IMR-90 (cell line): ENCODE results near the gene DESI2. TPM values are rescaled to one million over a fixed set of nuclear protein-coding genes. Genes with fewer than 3 reads are reported as not detected.

Experiments used
- ATAC-seq: fragments of 200-7000 bp; cut with Tn5 transposase; 2 replicates; pipeline ENCODE4 v1.9.1; 2020; ENCODE audit warnings: low read depth, mild to moderate bottlenecking, moderate library complexity
- BruUV-seq: library from RNA; stranded (reverse); fragments of 400-500 nt; replicated peaks from 2 replicates; lab custom pipeline; 2021; lab: Mats Ljungman, UMichigan
- CTCF ChIA-PET: fragments of 300-600 bp; formaldehyde crosslinking; extraction: SDS; loops from one replicate; lab custom pipeline; 2021; ENCODE audit warnings: antibody characterized with exemption; lab: Yijun Ruan, JAX
- POLR2A ChIA-PET: fragments of 300-600 bp; sonication (Branson Sonifier 250); formaldehyde crosslinking; loops from one replicate; lab custom pipeline; 2022; ENCODE audit warnings: antibody characterized with exemption; ENCODE audit not compliant: unreplicated experiment; lab: Charles Lee
- DNase-seq: peaks from one replicate; pipeline ENCODE4 v3.0.0; 2013
- H2AFZ ChIP-seq: replicated peaks from 2 replicates; pipeline ENCODE3; 2013; ENCODE audit warnings: low read length, mild to moderate bottlenecking; ENCODE audit not compliant: poor library complexity
- H2AK5ac ChIP-seq: 2 replicates; pipeline ENCODE4 v1.6.1; 2013; ENCODE audit warnings: low read depth, low read length, inconsistent platforms
- H2AK9ac ChIP-seq: replicated peaks from 2 replicates; pipeline ENCODE3; 2013; ENCODE audit warnings: mild to moderate bottlenecking, low read depth, low read length, moderate library complexity; ENCODE audit not compliant: poor library complexity
- H2BK120ac ChIP-seq: 2 replicates; pipeline ENCODE4 v1.6.1; 2013; ENCODE audit warnings: low read depth, low read length, inconsistent platforms
- H2BK15ac ChIP-seq: 3 replicates; pipeline ENCODE4 v1.6.1; 2013; ENCODE audit warnings: low read depth, low read length, inconsistent platforms
- H2BK20ac ChIP-seq: 2 replicates; pipeline ENCODE4 v1.6.1; 2013; ENCODE audit warnings: low read depth, mild to moderate bottlenecking, inconsistent platforms, low read length, moderate library complexity
- H2BK5ac ChIP-seq: 2 replicates; pipeline ENCODE4 v1.6.1; 2013; ENCODE audit warnings: mild to moderate bottlenecking, low read depth, low read length, inconsistent platforms; ENCODE audit not compliant: poor library complexity, severe bottlenecking
- H3K14ac ChIP-seq: replicated peaks from 2 replicates; pipeline ENCODE4 v1.6.1; 2013; ENCODE audit warnings: low read depth, low read length, inconsistent platforms
- H3K18ac ChIP-seq: 2 replicates; pipeline ENCODE4 v1.6.1; 2013; ENCODE audit warnings: low read depth, low read length, control low read depth
- H3K23ac ChIP-seq: 2 replicates; pipeline ENCODE4 v1.6.1; 2013; ENCODE audit warnings: low read depth, low read length, inconsistent platforms
- H3K27ac ChIP-seq: 2 replicates; pipeline ENCODE4 v1.5.1; 2013; ENCODE audit warnings: mild to moderate bottlenecking, control low read depth, low read length; ENCODE audit not compliant: insufficient read depth
- H3K27me3 ChIP-seq: 2 replicates; pipeline ENCODE4 v1.6.1; 2013; ENCODE audit warnings: low read length; ENCODE audit not compliant: control insufficient read depth, insufficient read depth
- H3K36me3 ChIP-seq: 2 replicates; pipeline ENCODE4 v1.6.1; 2013; ENCODE audit warnings: low read length, mixed read lengths; ENCODE audit not compliant: control insufficient read depth, insufficient read depth
- H3K4ac ChIP-seq: 2 replicates; pipeline ENCODE4 v1.6.1; 2013; ENCODE audit warnings: low read depth, low read length, inconsistent platforms
- H3K4me1 ChIP-seq: 2 replicates; pipeline ENCODE4 v1.6.1; 2013; ENCODE audit warnings: low read length, mixed read lengths; ENCODE audit not compliant: control insufficient read depth, insufficient read depth
- H3K4me2 ChIP-seq: 2 replicates; pipeline ENCODE4 v1.6.1; 2013; ENCODE audit warnings: low read depth, mild to moderate bottlenecking, control low read depth, low read length, moderate library complexity
- H3K4me3 ChIP-seq: 2 replicates; pipeline ENCODE4 v1.5.1; 2013; ENCODE audit warnings: low read depth, mild to moderate bottlenecking, control low read depth, low read length, moderate library complexity; ENCODE audit not compliant: insufficient read depth
- H3K56ac ChIP-seq: 2 replicates; pipeline ENCODE4 v1.6.1; 2013; ENCODE audit warnings: low read length, inconsistent platforms; ENCODE audit not compliant: insufficient read depth; ENCODE audit errors: extremely low read depth
- H3K79me1 ChIP-seq, 2 experiments: 2 replicates each; pipeline ENCODE4 v1.6.1; 2013; ENCODE audit warnings: low read length in 2 of 2, inconsistent platforms in 1 of 2, low read depth in 1 of 2
- H3K9ac ChIP-seq: 2 replicates; pipeline ENCODE4 v1.6.1; 2013; ENCODE audit warnings: low read depth, low read length, control low read depth
- H3K9me1 ChIP-seq: 2 replicates; pipeline ENCODE4 v1.6.1; 2013; ENCODE audit warnings: low read length, inconsistent platforms; ENCODE audit not compliant: insufficient read depth
- H3K9me3 ChIP-seq: 2 replicates; pipeline ENCODE4 v1.6.1; 2013; ENCODE audit warnings: low read length; ENCODE audit not compliant: control insufficient read depth, insufficient read depth
- H4K20me1 ChIP-seq: 2 replicates; pipeline ENCODE4 v1.6.1; 2013; ENCODE audit warnings: low read length, inconsistent platforms; ENCODE audit not compliant: insufficient read depth
- H4K5ac ChIP-seq: 2 replicates; pipeline ENCODE4 v1.6.1; 2013; ENCODE audit warnings: mild to moderate bottlenecking, low read depth, low read length, control low read depth
- H4K8ac ChIP-seq, 2 experiments: 2 replicates each; pipeline ENCODE4 v1.6.1; 2013; ENCODE audit warnings: low read depth in 2 of 2, low read length in 2 of 2, control low read depth in 1 of 2, inconsistent platforms in 1 of 2
- H4K91ac ChIP-seq: 2 replicates; pipeline ENCODE4 v1.6.1; 2013; ENCODE audit warnings: low read depth, low read length, inconsistent platforms; ENCODE audit not compliant: insufficient read depth
- BHLHE40 ChIP-seq: fragments of 150-350 bp; IDR thresholded peaks from 2 replicates; pipeline ENCODE4 v1.6.1; 2016; ENCODE audit warnings: mild to moderate bottlenecking, low read depth, low read length
- CEBPB ChIP-seq: IDR thresholded peaks from 2 replicates; pipeline ENCODE4 v1.6.1; 2012; ENCODE audit warnings: low read depth, low read length, improper control_type of control experiment
- CHD1 ChIP-seq: IDR thresholded peaks from 2 replicates; pipeline ENCODE4 v1.6.1; 2012; ENCODE audit warnings: low read depth, low read length, improper control_type of control experiment
- FOS ChIP-seq: fragments of 150-350 bp; IDR thresholded peaks from 2 replicates; pipeline ENCODE4 v1.6.1; 2016; ENCODE audit warnings: low read depth, low read length
- MAFK ChIP-seq: IDR thresholded peaks from 2 replicates; pipeline ENCODE4 v1.6.1; 2012; ENCODE audit warnings: low read depth, low read length, improper control_type of control experiment
- MAZ ChIP-seq: IDR thresholded peaks from 2 replicates; pipeline ENCODE4 v1.6.1; 2012; ENCODE audit warnings: low read depth, mild to moderate bottlenecking, low read length, improper control_type of control experiment, moderate library complexity, borderline replicate concordance
- MXI1 ChIP-seq: IDR thresholded peaks from 2 replicates; pipeline ENCODE4 v1.6.1; 2012; ENCODE audit warnings: low read depth, mild to moderate bottlenecking, low read length, moderate library complexity, borderline replicate concordance
- NFE2L2 ChIP-seq: fragments of 150-350 bp; IDR thresholded peaks from 2 replicates; pipeline ENCODE4 v1.6.1; 2016; ENCODE audit warnings: low read depth, mild to moderate bottlenecking, low read length
- RAD21 ChIP-seq: IDR thresholded peaks from 2 replicates; pipeline ENCODE4 v1.6.1; 2012; ENCODE audit warnings: low read length, improper control_type of control experiment
- RFX5 ChIP-seq: IDR thresholded peaks from 2 replicates; pipeline ENCODE4 v1.8.0; 2012; ENCODE audit warnings: low read depth, mild to moderate bottlenecking, low read length, moderate library complexity
- SMC3 ChIP-seq: fragments of 150-350 bp; IDR thresholded peaks from 2 replicates; pipeline ENCODE4 v1.6.1; 2016; ENCODE audit warnings: low read depth, mild to moderate bottlenecking, antibody characterized with exemption, low read length, moderate library complexity
- USF2 ChIP-seq: fragments of 150-350 bp; IDR thresholded peaks from 2 replicates; pipeline ENCODE4 v1.6.1; 2017; ENCODE audit warnings: mild to moderate bottlenecking, antibody characterized with exemption, low read length, low read depth
- WGBS, 2 experiments: methylation state at CpG; one replicate each; pipeline versions ENCODE4 v1.1.5 to v1.1.7; 2013; ENCODE audit warnings: missing lambda C conversion rate in 2 of 2; ENCODE audit not compliant: insufficient read length in 1 of 2; ENCODE audit errors: extremely low coverage in 2 of 2; 5-methylcytosine and 5-hydroxymethylcytosine counted together
- dilution Hi-C: fragments of 300-500 bp; cut with HindIII; formaldehyde crosslinking; loops from one replicate; pipeline ENCODE4 v1.14.3; 2018; ENCODE audit warnings: low sequenced_read_pairs; ENCODE audit not compliant: unreplicated experiment
- in situ Hi-C: fragments of 300-500 bp; cut with MboI; formaldehyde crosslinking; loops from 3 replicates; pipeline ENCODE4 v1.14.3; 2019; ENCODE audit warnings: low sequenced_read_pairs, inconsistent platforms, mixed read lengths
- intact Hi-C: fragments of 100-400 bp; cut with micrococcal nuclease; formaldehyde crosslinking; loops from 2 replicates; pipeline ENCODE4 v1.10.0; 2022
- polyA plus RNA-seq, 3 experiments: library from polyadenylated mRNA; depleted of rRNA; stranded (reverse); fragments of >200 nt; gene quantifications; 2 replicates each; pipeline ENCODE4 v1.2.3, GENCODE V29; 2012; ENCODE audit warnings: low replicate concordance in 1 of 3
- total RNA-seq: library from RNA; depleted of rRNA; stranded (reverse); fragments of >200 nt; gene quantifications from 2 replicates; pipeline ENCODE4 v1.2.3, GENCODE V29; 2012
- TF ChIP-seq, protein P1 (sequence below): conservative IDR thresholded peaks from 2 replicates; pipeline ENCODE4 v1.5.1; 2012; ENCODE audit warnings: mild to moderate bottlenecking, low read depth, low read length, improper control_type of control experiment
- TF ChIP-seq, protein P2 (sequence below): fragments of 150-350 bp; IDR thresholded peaks from 2 replicates; pipeline ENCODE4 v1.6.1; 2016; ENCODE audit warnings: low read depth, mild to moderate bottlenecking, low read length, moderate library complexity, borderline replicate concordance

DESI2 gene
- total and polyA plus RNA-seq, 2 of the 4 experiments (the other 2 are of a cell fraction), result 19.0 to 43.6 TPM

DNA sequence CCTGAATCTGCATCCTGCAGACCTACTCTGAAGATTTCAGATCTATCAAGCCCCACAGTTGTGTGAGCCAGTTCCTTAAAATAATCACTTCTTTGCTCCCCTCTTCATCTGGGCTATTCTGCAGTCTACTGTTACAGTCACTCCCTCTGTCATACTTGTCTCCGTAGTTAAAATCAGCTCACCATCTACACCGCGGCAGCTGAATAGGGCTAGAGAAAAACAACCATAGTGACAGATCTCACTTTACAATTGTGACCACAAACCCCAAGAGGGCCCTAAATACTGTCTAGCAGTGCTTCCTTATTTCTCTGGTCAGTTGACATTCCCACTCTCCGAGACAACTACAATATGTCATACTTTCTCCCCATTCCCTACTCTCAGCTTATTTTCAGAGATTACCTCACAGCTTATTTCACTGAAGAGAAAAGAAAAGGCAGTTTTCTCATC, 12.9 kb downstream of the DESI2 start:
- in situ Hi-C loops, result no loop called here
- ATAC-seq (peak; percentile 72), DNase-seq (peak; percentile 45)
- Histone ChIP-seq H3K27ac (no peak overlapping the region), H2BK20ac (no peak overlapping the region), H3K56ac (no peak overlapping the region), H3K9me1 (peaks cover 3% of the 10 kb centered on the region; the same call in 1 of the 2 replicates), H4K20me1 (peaks cover 23% of the 10 kb centered on the region), H3K23ac (no peak overlapping the region), H4K8ac (no peak overlapping the region), H3K9ac (no peak overlapping the region), H3K79me1 (peaks cover 29 to 43% of the 10 kb centered on the region in 2 experiments), H3K4me2 (peak overlapping the region; percentile 37; the same call in 1 of the 2 replicates), H2BK120ac (no peak overlapping the region), H4K5ac (no peak overlapping the region), H3K4me3 (no peak overlapping the region), H3K9me3 (no peaks in the 10 kb centered on the region), H2BK15ac (no peak overlapping the region), H2AFZ (no peak overlapping the region), H3K36me3 (no peaks in the 10 kb centered on the region; the same call in 1 of the 2 replicates), H2AK5ac (no peak overlapping the region), H2AK9ac (no peak overlapping the region), H4K91ac (no peak overlapping the region), H3K14ac (no peak overlapping the region), H3K4ac (no peak overlapping the region), H3K18ac (no peak overlapping the region; the same call in 1 of the 2 replicates), H3K4me1 (peaks cover 2% of the 10 kb centered on the region; the same call in 1 of the 2 replicates), H3K27me3 (no peaks in the 10 kb centered on the region), H2BK5ac (no peak overlapping the region)
- intact Hi-C loops, result no loop called here
- no peak for TF ChIP-seq MAFK
- TF ChIP-seq FOS, result no peak
- no peak for TF ChIP-seq MXI1
- TF ChIP-seq RAD21, result no peak
- TF ChIP-seq CHD1, result no peak
- no peak for TF ChIP-seq MAZ
- TF ChIP-seq SMC3, result no peak
- TF ChIP-seq, protein P1, sequence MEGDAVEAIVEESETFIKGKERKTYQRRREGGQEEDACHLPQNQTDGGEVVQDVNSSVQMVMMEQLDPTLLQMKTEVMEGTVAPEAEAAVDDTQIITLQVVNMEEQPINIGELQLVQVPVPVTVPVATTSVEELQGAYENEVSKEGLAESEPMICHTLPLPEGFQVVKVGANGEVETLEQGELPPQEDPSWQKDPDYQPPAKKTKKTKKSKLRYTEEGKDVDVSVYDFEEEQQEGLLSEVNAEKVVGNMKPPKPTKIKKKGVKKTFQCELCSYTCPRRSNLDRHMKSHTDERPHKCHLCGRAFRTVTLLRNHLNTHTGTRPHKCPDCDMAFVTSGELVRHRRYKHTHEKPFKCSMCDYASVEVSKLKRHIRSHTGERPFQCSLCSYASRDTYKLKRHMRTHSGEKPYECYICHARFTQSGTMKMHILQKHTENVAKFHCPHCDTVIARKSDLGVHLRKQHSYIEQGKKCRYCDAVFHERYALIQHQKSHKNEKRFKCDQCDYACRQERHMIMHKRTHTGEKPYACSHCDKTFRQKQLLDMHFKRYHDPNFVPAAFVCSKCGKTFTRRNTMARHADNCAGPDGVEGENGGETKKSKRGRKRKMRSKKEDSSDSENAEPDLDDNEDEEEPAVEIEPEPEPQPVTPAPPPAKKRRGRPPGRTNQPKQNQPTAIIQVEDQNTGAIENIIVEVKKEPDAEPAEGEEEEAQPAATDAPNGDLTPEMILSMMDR, result no peak
- no peak for TF ChIP-seq RFX5
- TF ChIP-seq USF2, result no peak
- TF ChIP-seq BHLHE40, result no peak
- no peak for TF ChIP-seq CEBPB
- TF ChIP-seq, protein P2, sequence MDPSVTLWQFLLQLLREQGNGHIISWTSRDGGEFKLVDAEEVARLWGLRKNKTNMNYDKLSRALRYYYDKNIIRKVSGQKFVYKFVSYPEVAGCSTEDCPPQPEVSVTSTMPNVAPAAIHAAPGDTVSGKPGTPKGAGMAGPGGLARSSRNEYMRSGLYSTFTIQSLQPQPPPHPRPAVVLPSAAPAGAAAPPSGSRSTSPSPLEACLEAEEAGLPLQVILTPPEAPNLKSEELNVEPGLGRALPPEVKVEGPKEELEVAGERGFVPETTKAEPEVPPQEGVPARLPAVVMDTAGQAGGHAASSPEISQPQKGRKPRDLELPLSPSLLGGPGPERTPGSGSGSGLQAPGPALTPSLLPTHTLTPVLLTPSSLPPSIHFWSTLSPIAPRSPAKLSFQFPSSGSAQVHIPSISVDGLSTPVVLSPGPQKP, result no peak
- TF ChIP-seq NFE2L2, result no peak
- no CpG with 5 or more reads among the region's 4 CpGs for WGBS, 2 experiments
- ChIA-PET POLR2A (no interaction called here), CTCF (interaction anchor here (0.5 kb wide), 1 partner anchor 1140 kb away, joined by 3 read pairs; no protein-coding TSS in a partner anchor)
- no TSS peak for BruUV-seq
- dilution Hi-C loops, result no loop called here
